GM10266 (cell line): ENCODE measurements around the gene ZGPAT.
A peak's percentile ranks its signal among the peaks of the same experiment; 100 is the strongest.

Source experiments
- DNase-seq: peaks from one replicate; pipeline ENCODE4 v3.0.0; 2012; ENCODE audit errors: extremely low spot score
- CTCF ChIP-seq: IDR thresholded peaks from 2 replicates; pipeline ENCODE4 v1.5.1; 2012; ENCODE audit warnings: mild to moderate bottlenecking, low read depth; ENCODE audit not compliant: control insufficient read depth, insufficient read depth; ENCODE audit errors: missing control alignments

Gene ZGPAT

GRCh38 chr20:63744158-63744557, 36.3 kb downstream of the ZGPAT start:
- TF ChIP-seq CTCF, result no peak
- no peak for DNase-seq

- TF ChIP-seq CTCF, result no peak
- DNase-seq, result no peak
These were observed 37.0 kb downstream of the ZGPAT start for GRCh38 chr20:63744574-63745423.

GRCh38 chr20:63745424-63745805, 37.6 kb downstream of the ZGPAT start:
- no peak for TF ChIP-seq CTCF
- DNase-seq, result no peak

- no peak for TF ChIP-seq CTCF
- DNase-seq, result no peak
These were observed 38.3 kb downstream of the ZGPAT start for GRCh38 chr20:63745961-63746731.

GRCh38 chr20:63746751-63747315, 39.0 kb downstream of the ZGPAT start:
- DNase-seq, result no peak
- TF ChIP-seq CTCF, result no peak

- peak; percentile 45 for DNase-seq
- TF ChIP-seq CTCF, result no peak
These were observed 39.8 kb downstream of the ZGPAT start for GRCh38 chr20:63747622-63748069.
